Measurements from ENCODE around the gene DPH1.

GRCh38 chr17:1995321-1995892, 34.5 kb upstream of the DPH1 start:
- TF ChIP-seq, protein P1, sequence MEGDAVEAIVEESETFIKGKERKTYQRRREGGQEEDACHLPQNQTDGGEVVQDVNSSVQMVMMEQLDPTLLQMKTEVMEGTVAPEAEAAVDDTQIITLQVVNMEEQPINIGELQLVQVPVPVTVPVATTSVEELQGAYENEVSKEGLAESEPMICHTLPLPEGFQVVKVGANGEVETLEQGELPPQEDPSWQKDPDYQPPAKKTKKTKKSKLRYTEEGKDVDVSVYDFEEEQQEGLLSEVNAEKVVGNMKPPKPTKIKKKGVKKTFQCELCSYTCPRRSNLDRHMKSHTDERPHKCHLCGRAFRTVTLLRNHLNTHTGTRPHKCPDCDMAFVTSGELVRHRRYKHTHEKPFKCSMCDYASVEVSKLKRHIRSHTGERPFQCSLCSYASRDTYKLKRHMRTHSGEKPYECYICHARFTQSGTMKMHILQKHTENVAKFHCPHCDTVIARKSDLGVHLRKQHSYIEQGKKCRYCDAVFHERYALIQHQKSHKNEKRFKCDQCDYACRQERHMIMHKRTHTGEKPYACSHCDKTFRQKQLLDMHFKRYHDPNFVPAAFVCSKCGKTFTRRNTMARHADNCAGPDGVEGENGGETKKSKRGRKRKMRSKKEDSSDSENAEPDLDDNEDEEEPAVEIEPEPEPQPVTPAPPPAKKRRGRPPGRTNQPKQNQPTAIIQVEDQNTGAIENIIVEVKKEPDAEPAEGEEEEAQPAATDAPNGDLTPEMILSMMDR (conservative IDR thresholded peaks at IDR 0.05; ENCODE audit: low read length): no peak
- no peak for TF ChIP-seq EZH2phosphoT487 (IDR thresholded peaks at IDR 0.05; ENCODE audit: borderline replicate concordance)
